CD4-positive, alpha-beta memory T cell (primary cell): ENCODE data around the gene LYPD4. TPM values are rescaled to one million over a fixed set of nuclear protein-coding genes. Genes with fewer than 3 reads are reported as not detected.

Experiments used
- microRNA-seq: library from miRNA; unstranded; fragments of <30 nt; microRNA quantifications from one replicate; pipeline ENCODE4 v1.2.0, GENCODE V29; 2021; ENCODE audit warnings: borderline replicate concordance, borderline number of aligned reads, borderline microRNAs expressed, mixed read lengths
- polyA plus RNA-seq, 2 donors: library from polyadenylated mRNA; unstranded; fragments of 300-500 nt; fragmentation: Illumina TruSeq; gene quantifications; one replicate each; pipeline ENCODE4 v1.2.3, GENCODE V29; 2021
- total RNA-seq, 2 experiments: library from RNA; stranded (reverse); gene quantifications; one replicate each; pipeline ENCODE4 v1.2.3, GENCODE V29; 2021

Gene LYPD4
- total and polyA plus RNA-seq, 4 experiments from 2014 or later, result not detected

Small RNA genes lying within 50 kb of the gene (microRNA-seq; reads per million reads assigned to microRNA genes)
- not detected for gene MIR6797

Other genes with a start within 250 kb of the LYPD4 start
- gene CEACAM4, start 217.6 kb downstream of the LYPD4 start, total RNA-seq, result under 1 TPM; 0.28 to 0.64 TPM
- not detected for gene CEACAM4, start 217.6 kb downstream of the LYPD4 start, polyA plus RNA-seq
- not detected for gene CEACAM7, start 156.4 kb downstream of the LYPD4 start, total RNA-seq
- not detected for gene CEACAM7, start 156.4 kb downstream of the LYPD4 start, polyA plus RNA-seq
- gene CEACAM5, start 136.1 kb downstream of the LYPD4 start, total RNA-seq, result not detected
- not detected for gene CEACAM5, start 136.1 kb downstream of the LYPD4 start, polyA plus RNA-seq
- gene CEACAM6, start 89.2 kb downstream of the LYPD4 start, total RNA-seq, result not detected
- not detected for gene CEACAM6, start 89.2 kb downstream of the LYPD4 start, polyA plus RNA-seq
- gene CEACAM3, start 48.1 kb downstream of the LYPD4 start, total RNA-seq, result not detected
- not detected for gene CEACAM3, start 48.1 kb downstream of the LYPD4 start, polyA plus RNA-seq
- not detected for gene DMRTC2, start 359 bp upstream of the LYPD4 start, total RNA-seq
- not detected for gene DMRTC2, start 359 bp upstream of the LYPD4 start, polyA plus RNA-seq
- 1,000 to 10,000 TPM; 3,807 to 4,015 TPM for gene RPS19, start 15.6 kb upstream of the LYPD4 start, total RNA-seq
- gene RPS19, start 15.6 kb upstream of the LYPD4 start, polyA plus RNA-seq, result 1,000 to 10,000 TPM; 4,853 to 7,200 TPM
- gene CD79A, start 32.6 kb upstream of the LYPD4 start, total RNA-seq, result 1 to 10 TPM in 1 of 2 experiments, under 1 TPM in 1; 0.93 to 1.3 TPM
- 10 to 100 TPM in 1 of 2 donors, 1 to 10 TPM in 1; 5.1 to 29.7 TPM for gene CD79A, start 32.6 kb upstream of the LYPD4 start, polyA plus RNA-seq
- 100 to 1,000 TPM; 956 to 992 TPM for gene ARHGEF1, start 38.5 kb upstream of the LYPD4 start, total RNA-seq
- gene ARHGEF1, start 38.5 kb upstream of the LYPD4 start, polyA plus RNA-seq, result 100 to 1,000 TPM; 140 to 325 TPM
- 1 to 10 TPM; 6.6 to 9.2 TPM for gene ERFL, start 83.8 kb upstream of the LYPD4 start, total RNA-seq
- gene ERFL, start 83.8 kb upstream of the LYPD4 start, polyA plus RNA-seq, result under 1 TPM in 1 of 2 donors, not detected in 1; 0.11 TPM
- 100 to 1,000 TPM in 1 of 2 experiments, 10 to 100 TPM in 1; 97.4 to 100 TPM for gene RABAC1, start 114.6 kb upstream of the LYPD4 start, total RNA-seq
- 100 to 1,000 TPM; 198 to 256 TPM for gene RABAC1, start 114.6 kb upstream of the LYPD4 start, polyA plus RNA-seq
- 1 to 10 TPM; 2.7 to 3.5 TPM for gene ATP1A3, start 149.5 kb upstream of the LYPD4 start, total RNA-seq
- under 1 TPM; 0.89 to 0.95 TPM for gene ATP1A3, start 149.5 kb upstream of the LYPD4 start, polyA plus RNA-seq
- under 1 TPM; 0.12 to 0.17 TPM for gene GRIK5, start 225.5 kb upstream of the LYPD4 start, total RNA-seq
- gene GRIK5, start 225.5 kb upstream of the LYPD4 start, polyA plus RNA-seq, result not detected
- gene ZNF574, start 231.5 kb upstream of the LYPD4 start, total RNA-seq, result 10 to 100 TPM; 25.1 to 26.0 TPM
- 10 to 100 TPM; 14.8 to 24.6 TPM for gene ZNF574, start 231.5 kb upstream of the LYPD4 start, polyA plus RNA-seq